H9 (cell line): ENCODE results near the gene TENM4. TPM values are rescaled to one million over a fixed set of nuclear protein-coding genes. Genes with fewer than 3 reads are reported as not detected.

Experiments used
- DNase-seq: peaks from one replicate; pipeline ENCODE4 v3.0.0-alpha.2; 2017
- H2AFZ ChIP-seq: one replicate; pipeline ENCODE4 v1.6.1; 2013; ENCODE audit warnings: mild to moderate bottlenecking, low read length, control low read depth, moderate library complexity
- H2AK5ac ChIP-seq: 2 replicates; pipeline ENCODE4 v1.6.1; 2013; ENCODE audit warnings: low read length, control low read depth, mixed read lengths; ENCODE audit not compliant: insufficient read length
- H2BK120ac ChIP-seq: one replicate; pipeline ENCODE4 v1.6.1; 2013; ENCODE audit warnings: low read depth, mild to moderate bottlenecking, low read length, control low read depth, inconsistent platforms; ENCODE audit not compliant: poor library complexity, severe bottlenecking
- H2BK12ac ChIP-seq: 2 replicates; pipeline ENCODE4 v1.6.1; 2013; ENCODE audit warnings: low read length, control low read depth, mixed read lengths, low read depth; ENCODE audit not compliant: insufficient read length
- H2BK15ac ChIP-seq: 2 replicates; pipeline ENCODE4 v1.6.1; 2013; ENCODE audit warnings: low read depth, low read length, control low read depth
- H2BK20ac ChIP-seq: one replicate; pipeline ENCODE4 v1.6.1; 2013; ENCODE audit warnings: low read depth, mild to moderate bottlenecking, low read length, control low read depth, inconsistent platforms; ENCODE audit not compliant: poor library complexity, severe bottlenecking
- H2BK5ac ChIP-seq: 2 replicates; pipeline ENCODE4 v1.6.1; 2013; ENCODE audit warnings: low read length, control low read depth, mixed read lengths; ENCODE audit not compliant: insufficient read length
- H3K14ac ChIP-seq: 2 replicates; pipeline ENCODE4 v1.6.1; 2013; ENCODE audit warnings: low read length, control low read depth; ENCODE audit not compliant: insufficient read depth
- H3K18ac ChIP-seq: 2 replicates; pipeline ENCODE4 v1.6.1; 2013; ENCODE audit warnings: low read depth, mild to moderate bottlenecking, mixed read lengths, low read length, control low read depth; ENCODE audit not compliant: insufficient read length
- H3K23ac ChIP-seq: 2 replicates; pipeline ENCODE4 v1.6.1; 2013; ENCODE audit warnings: low read length, control low read depth, mixed read lengths, low read depth; ENCODE audit not compliant: insufficient read length
- H3K23me2 ChIP-seq: 2 replicates; pipeline ENCODE4 v1.6.1; 2013; ENCODE audit warnings: low read depth, mild to moderate bottlenecking, mixed read lengths, low read length, control low read depth; ENCODE audit not compliant: insufficient read length, poor library complexity, severe bottlenecking
- H3K27ac ChIP-seq: 2 replicates; pipeline ENCODE4 v1.5.1; 2013; ENCODE audit warnings: low read length, control low read depth, mixed read lengths, low read depth; ENCODE audit not compliant: insufficient read length
- H3K27me3 ChIP-seq: 2 replicates; pipeline ENCODE4 v1.6.1; 2013; ENCODE audit warnings: low read length, control low read depth, inconsistent platforms; ENCODE audit not compliant: insufficient read depth
- H3K4ac ChIP-seq: 2 replicates; pipeline ENCODE4 v1.6.1; 2013; ENCODE audit warnings: low read depth, mild to moderate bottlenecking, control low read depth, inconsistent platforms, low read length, moderate library complexity
- H3K4me1 ChIP-seq: 2 replicates; pipeline ENCODE4 v1.6.1; 2013; ENCODE audit warnings: low read length, control low read depth, inconsistent platforms; ENCODE audit not compliant: insufficient read depth
- H3K4me2 ChIP-seq: 2 replicates; pipeline ENCODE4 v1.6.1; 2013; ENCODE audit warnings: low read length, control low read depth, mixed read lengths; ENCODE audit not compliant: insufficient read length, insufficient read depth
- H3K56ac ChIP-seq: 2 replicates; pipeline ENCODE4 v1.6.1; 2013; ENCODE audit warnings: low read depth, mild to moderate bottlenecking, mixed read lengths, low read length, control low read depth; ENCODE audit not compliant: insufficient read length
- H3K79me1 ChIP-seq: 2 replicates; pipeline ENCODE4 v1.6.1; 2013; ENCODE audit warnings: low read depth, mild to moderate bottlenecking, moderate library complexity, low read length, control low read depth, inconsistent platforms; ENCODE audit not compliant: insufficient read depth, poor library complexity, severe bottlenecking
- H3K79me2 ChIP-seq: 2 replicates; pipeline ENCODE4 v1.6.1; 2013; ENCODE audit warnings: low read length, control low read depth, inconsistent platforms; ENCODE audit not compliant: insufficient read depth
- H3K9ac ChIP-seq: 2 replicates; pipeline ENCODE4 v1.6.1; 2013; ENCODE audit warnings: low read length, control low read depth, mixed read lengths; ENCODE audit not compliant: insufficient read length; ENCODE audit errors: extremely low read depth
- H3K9me3 ChIP-seq: one replicate; pipeline ENCODE4 v1.6.1; 2013; ENCODE audit warnings: low read depth, low read length, inconsistent platforms; ENCODE audit not compliant: control insufficient read depth
- H3T11ph ChIP-seq: one replicate; pipeline ENCODE4 v1.6.1; 2013; ENCODE audit warnings: mild to moderate bottlenecking, low read length, control low read depth, inconsistent platforms
- H4K20me1 ChIP-seq: one replicate; pipeline ENCODE4 v1.6.1; 2013; ENCODE audit not compliant: control insufficient read depth, insufficient read length, insufficient read depth
- H4K5ac ChIP-seq: 2 replicates; pipeline ENCODE4 v1.6.1; 2013; ENCODE audit warnings: low read depth, mild to moderate bottlenecking, mixed read lengths, low read length, control low read depth; ENCODE audit not compliant: insufficient read length
- H4K8ac ChIP-seq: replicated peaks from 2 replicates; pipeline ENCODE4 v1.6.1; 2013; ENCODE audit warnings: low read length, control low read depth, mixed read lengths, low read depth; ENCODE audit not compliant: insufficient read length
- H4K91ac ChIP-seq: 2 replicates; pipeline ENCODE4 v1.6.1; 2013; ENCODE audit warnings: low read depth, mild to moderate bottlenecking, moderate library complexity, mixed read lengths, low read length, control low read depth; ENCODE audit not compliant: insufficient read length
- H3K27ac Mint-ChIP-seq, 3 experiments: 2 replicates in 2 of 3; 3 replicates in 1 of 3; pipeline ENCODE4 v1.8.0; 2020 to 2021; ENCODE audit warnings: mixed read lengths in 3 of 3, mild to moderate bottlenecking in 1 of 3, moderate library complexity in 1 of 3
- H3K27me3 Mint-ChIP-seq: 2 replicates; pipeline ENCODE4 v1.8.0; 2021; ENCODE audit warnings: low read depth, mild to moderate bottlenecking, moderate library complexity, mixed read lengths
- H3K36me3 Mint-ChIP-seq, 3 experiments: 2 replicates in 2 of 3; 3 replicates in 1 of 3; pipeline ENCODE4 v1.8.0; 2020 to 2021; ENCODE audit warnings: low read depth in 3 of 3, mixed read lengths in 3 of 3; ENCODE audit not compliant: insufficient read depth in 1 of 3
- H3K4me1 Mint-ChIP-seq, 2 experiments: 2 replicates each; pipeline ENCODE4 v1.8.0; 2020; ENCODE audit warnings: mixed read lengths in 2 of 2
- H3K4me3 Mint-ChIP-seq, 2 experiments: 2 replicates in 1 of 2; 3 replicates in 1 of 2; pipeline ENCODE4 v1.8.0; 2020 to 2021; ENCODE audit warnings: mild to moderate bottlenecking in 2 of 2, mixed read lengths in 2 of 2, moderate library complexity in 1 of 2
- H3K9me3 Mint-ChIP-seq, 2 experiments: 2 replicates in 1 of 2; 3 replicates in 1 of 2; pipeline ENCODE4 v1.8.0; 2020; ENCODE audit warnings: mild to moderate bottlenecking in 2 of 2, mixed read lengths in 2 of 2, moderate library complexity in 1 of 2
- CTCF ChIP-seq: fragments of 200-600 bp; sonication (generic); conservative IDR thresholded peaks from 3 replicates; pipeline ENCODE4 v1.8.0; 2021; ENCODE audit warnings: antibody characterized with exemption, mild to moderate bottlenecking
- WGBS: extraction: QIAGEN DNeasy Blood & Tissue Kit; methylation state at CpG from one replicate; pipeline ENCODE4 v1.1.7; 2013; ENCODE audit warnings: missing lambda C conversion rate, low lambda C conversion rate, mixed read lengths; ENCODE audit not compliant: insufficient read length; ENCODE audit errors: extremely low coverage; 5-methylcytosine and 5-hydroxymethylcytosine counted together
- total RNA-seq: library from RNA; stranded (reverse); gene quantifications from 2 replicates; pipeline ENCODE4 v1.2.1, GENCODE V29; 2021

The TENM4 gene
- total RNA-seq, 1 experiment from 2014 or later: 4.6 TPM

- DNase-seq: no peak
- Histone ChIP-seq H4K8ac (no peak overlapping the region), H2BK15ac (no peak overlapping the region), H2BK12ac (no peak overlapping the region), H3K9me3 (no peaks in the 10 kb centered on the region), H3K4me1 (peaks cover 6% of the 10 kb centered on the region; the same call in 1 of the 2 replicates), H2AFZ (no peak overlapping the region), H3K27ac (no peak overlapping the region), H2AK5ac (no peak overlapping the region), H3K56ac (no peak overlapping the region), H2BK120ac (no peak overlapping the region), H4K91ac (no peak overlapping the region), H3K79me2 (no peaks in the 10 kb centered on the region), H3K18ac (no peak overlapping the region), H2BK5ac (no peak overlapping the region), H2BK20ac (no peak overlapping the region), H3K14ac (no peak overlapping the region), H3K9ac (no peak overlapping the region), H3K23me2 (no peaks in the 10 kb centered on the region), H3K4me2 (no peak overlapping the region), H3K23ac (no peak overlapping the region), H3K79me1 (no peaks in the 10 kb centered on the region), H4K5ac (no peak overlapping the region), H4K20me1 (no peaks in the 10 kb centered on the region), H3T11ph (no peak overlapping the region), H3K4ac (no peak overlapping the region), H3K27me3 (no peaks in the 10 kb centered on the region; the same call in 1 of the 2 replicates)
- no peak for TF ChIP-seq CTCF
- Mint-ChIP-seq H3K27ac (no peak overlapping the region; a peak in 1 of 7 replicates), H3K4me3 (no peak overlapping the region), H3K36me3 (peaks cover 0 to 5% (median 0%) of the 10 kb centered on the region in 3 experiments; a peak in 2 of 7 replicates), H3K4me1 (peaks cover 34 to 37% of the 10 kb centered on the region in 2 experiments), H3K9me3 (no peaks in the 10 kb centered on the region), H3K27me3 (peaks cover 29% of the 10 kb centered on the region)
- WGBS: no CpG with 5 or more reads among the region's 3 CpGs
Observed at GRCh38 chr11:78943154-78943553, 497.7 kb downstream of the TENM4 start.
